CD14-positive monocyte (primary cell): ENCODE measurements around the gene ATP1A3. TPM values are rescaled to one million over a fixed set of nuclear protein-coding genes. Genes with fewer than 3 reads are reported as not detected.
"Not testable (repeated sequence)": the region's sequence is repeated elsewhere in the genome, so short reads cannot be mapped to it uniquely, and the experiment has no call there.

ENCODE experiments used
- DNase-seq, 3 donors: peaks; one replicate each; pipeline ENCODE4 v3.0.0-alpha.2; 2011 to 2022
- H2AFZ ChIP-seq: 2 replicates; pipeline ENCODE4 v1.6.0; 2012; ENCODE audit warnings: mild to moderate bottlenecking, low read depth, low read length, inconsistent platforms; ENCODE audit not compliant: insufficient read depth, poor library complexity, severe bottlenecking
- H3K27ac ChIP-seq, 2 donors: 1 replicate in 1 of 2; 2 replicates in 1 of 2; pipeline ENCODE4 v1.5.1; 2012 to 2013; ENCODE audit warnings: low read length in 2 of 2, control low read depth in 1 of 2, inconsistent platforms in 1 of 2, low read depth in 1 of 2, mild to moderate bottlenecking in 1 of 2
- H3K27me3 ChIP-seq, 2 donors: one replicate each; pipeline versions ENCODE4 v1.6.0 to v1.6.1; 2011 to 2013; ENCODE audit warnings: low read length in 2 of 2; ENCODE audit not compliant: control insufficient read depth in 2 of 2, insufficient read depth in 2 of 2
- H3K36me3 ChIP-seq, 2 donors: replicated peaks in 1 of 2; 1 replicate in 1 of 2; 2 replicates in 1 of 2; pipeline versions ENCODE4 v1.5.1 to v1.6.1; 2012 to 2013; ENCODE audit warnings: low read length in 2 of 2, control low read depth in 1 of 2, inconsistent platforms in 1 of 2, mild to moderate bottlenecking in 1 of 2; ENCODE audit not compliant: insufficient read depth in 2 of 2, control insufficient read depth in 1 of 2
- H3K4me1 ChIP-seq, 2 donors: 1 replicate in 1 of 2; 2 replicates in 1 of 2; pipeline versions ENCODE4 v1.5.1 to v1.6.1; 2012 to 2013; ENCODE audit warnings: low read length in 2 of 2, control low read depth in 1 of 2, inconsistent platforms in 1 of 2, mild to moderate bottlenecking in 1 of 2, moderate library complexity in 1 of 2; ENCODE audit not compliant: insufficient read depth in 2 of 2, control insufficient read depth in 1 of 2
- H3K4me2 ChIP-seq: replicated peaks from 2 replicates; pipeline ENCODE3; 2012; ENCODE audit warnings: low read length, moderate library complexity, mild to moderate bottlenecking; ENCODE audit not compliant: poor library complexity, severe bottlenecking; ENCODE audit errors: extremely low read depth
- H3K4me3 ChIP-seq, 3 experiments: fragments of 200-600 bp in 1 of 3; sonication (generic) in 1 of 3; replicated peaks in 1 of 3; 1 replicate in 2 of 3; 2 replicates in 1 of 3; pipeline ENCODE4 v1.5.1; 2011 to 2013; ENCODE audit warnings: low read length in 3 of 3, mild to moderate bottlenecking in 3 of 3, control low read depth in 2 of 3, low read depth in 2 of 3, inconsistent platforms in 1 of 3, moderate library complexity in 1 of 3
- H3K79me2 ChIP-seq: 2 replicates; pipeline ENCODE4 v1.6.0; 2012; ENCODE audit warnings: mild to moderate bottlenecking, control low read depth, inconsistent platforms, low read length, moderate library complexity; ENCODE audit not compliant: insufficient read depth
- H3K9ac ChIP-seq: 2 replicates; pipeline ENCODE4 v1.6.0; 2017; ENCODE audit warnings: low read length, mild to moderate bottlenecking; ENCODE audit not compliant: insufficient read depth, poor library complexity, severe bottlenecking
- H3K9me3 ChIP-seq, 2 donors: replicated peaks in 1 of 2; 1 replicate in 1 of 2; 2 replicates in 1 of 2; pipeline versions ENCODE4 v1.5.1 to v1.6.1; 2012 to 2013; ENCODE audit warnings: low read length in 2 of 2, control low read depth in 1 of 2; ENCODE audit not compliant: control insufficient read depth in 1 of 2, insufficient read depth in 1 of 2
- H4K20me1 ChIP-seq: 2 replicates; pipeline ENCODE4 v1.6.0; 2012; ENCODE audit warnings: mild to moderate bottlenecking, low read length, control low read depth, moderate library complexity; ENCODE audit not compliant: insufficient read depth
- H3K27ac Mint-ChIP-seq, 7 donors: one replicate each; pipeline ENCODE4 v1.8.0; 2020; ENCODE audit warnings: mild to moderate bottlenecking in 7 of 7, mixed read lengths in 7 of 7, moderate library complexity in 6 of 7, inconsistent platforms in 2 of 7
- H3K27me3 Mint-ChIP-seq, 3 donors: one replicate each; pipeline ENCODE4 v1.8.0; 2021 to 2022; ENCODE audit warnings: low read depth in 3 of 3, mild to moderate bottlenecking in 3 of 3, mixed read lengths in 3 of 3, moderate library complexity in 3 of 3, inconsistent platforms in 1 of 3
- H3K36me3 Mint-ChIP-seq, 2 donors: one replicate each; pipeline ENCODE4 v1.8.0; 2020; ENCODE audit warnings: mixed read lengths in 2 of 2, inconsistent platforms in 1 of 2, mild to moderate bottlenecking in 1 of 2
- H3K4me1 Mint-ChIP-seq: one replicate; pipeline ENCODE4 v1.8.0; 2020; ENCODE audit warnings: mild to moderate bottlenecking, mixed read lengths
- H3K4me3 Mint-ChIP-seq, 2 donors: one replicate each; pipeline ENCODE4 v1.8.0; 2020; ENCODE audit warnings: mild to moderate bottlenecking in 2 of 2, mixed read lengths in 2 of 2, moderate library complexity in 1 of 2
- H3K9me3 Mint-ChIP-seq, 7 donors: one replicate each; pipeline ENCODE4 v1.8.0; 2020 to 2022; ENCODE audit warnings: mixed read lengths in 7 of 7, mild to moderate bottlenecking in 6 of 7, moderate library complexity in 6 of 7, inconsistent platforms in 2 of 7
- CTCF ChIP-seq: fragments of 200-600 bp; IDR thresholded peaks from one replicate; pipeline ENCODE4 v1.8.0; 2022; ENCODE audit warnings: antibody characterized with exemption, mild to moderate bottlenecking
- WGBS: methylation state at CpG from one replicate; pipeline ENCODE4 v1.1.5; 2013; ENCODE audit warnings: missing lambda C conversion rate; ENCODE audit not compliant: insufficient coverage; 5-methylcytosine and 5-hydroxymethylcytosine counted together
- intact Hi-C, 2 donors: fragments of 100-400 bp; cut with micrococcal nuclease; formaldehyde crosslinking; loops; one replicate each; pipeline versions ENCODE4 v1.15.0 to v1.15.1; 2023
- polyA plus RNA-seq, 3 donors: library from polyadenylated mRNA; depleted of rRNA in 1 of 3; unstranded in 2 of 3; stranded (reverse) in 1 of 3; fragments of 300-500 nt in 2 of 3; fragments of >200 nt in 1 of 3; fragmentation: Illumina TruSeq in 2 of 3; gene quantifications; 1 replicate in 2 of 3; 2 replicates in 1 of 3; pipeline ENCODE4 v1.2.3, GENCODE V29; 2012 to 2021

The ATP1A3 gene
- polyA plus RNA-seq, 3 donors: 0.07 to 0.10 TPM; not detected in 1

GRCh38 chr19:42037649-42038048, 43.6 kb upstream of the ATP1A3 start:
- H2AFZ ChIP-seq: no peak overlapping the region
- H3K4me1 ChIP-seq: no peaks in the 10 kb centered on the region
- Mint-ChIP-seq H3K9me3 (no peaks in the 10 kb centered on the region), H3K36me3 (no peaks in the 10 kb centered on the region), H3K4me1 (peaks cover 2% of the 10 kb centered on the region), H3K27ac (no peak overlapping the region), H3K4me3 (no peak overlapping the region), H3K27me3 (peaks cover 1 to 2% (median 2%) of the 10 kb centered on the region in 3 donors)
- H3K9me3 ChIP-seq: no peaks in the 10 kb centered on the region
- no peak for DNase-seq
- H3K4me2 ChIP-seq: no peak overlapping the region
- H3K27ac ChIP-seq: no peak overlapping the region
- no peak overlapping the region for H3K9ac ChIP-seq
- no peaks in the 10 kb centered on the region for H3K27me3 ChIP-seq
- H4K20me1 ChIP-seq: no peaks in the 10 kb centered on the region
- 87% methylated on average over 5 of the region's 5 CpGs for WGBS
- intact Hi-C loops: no loop called here
- no peaks in the 10 kb centered on the region for H3K36me3 ChIP-seq
- no peak overlapping the region for H3K4me3 ChIP-seq
- H3K79me2 ChIP-seq: no peaks in the 10 kb centered on the region
- TF ChIP-seq CTCF: no peak

GRCh38 chr19:42034640-42035391, 40.8 kb upstream of the ATP1A3 start:
- 35% methylated on average over 3 of the region's 17 CpGs for WGBS
- H3K36me3 Mint-ChIP-seq, H3K9me3 ChIP-seq, H3K4me1 Mint-ChIP-seq, H4K20me1 ChIP-seq, H3K9ac ChIP-seq, H3K4me2 ChIP-seq, H3K27me3 Mint-ChIP-seq, H3K4me3 ChIP-seq, H3K27ac Mint-ChIP-seq, H3K79me2 ChIP-seq, H3K9me3 Mint-ChIP-seq, H2AFZ ChIP-seq, intact Hi-C loops, H3K4me1 ChIP-seq, H3K27me3 ChIP-seq, H3K36me3 ChIP-seq, H3K27ac ChIP-seq: not testable (repeated sequence)
- TF ChIP-seq CTCF: peak; percentile 90
- peak; percentile 40 to 64 (median 62) for DNase-seq
- peak overlapping the region in 1 of 2 donors; percentile 47 for H3K4me3 Mint-ChIP-seq
